ENCODE data around the gene HAO1. TPM values are rescaled to one million over a fixed set of nuclear protein-coding genes. Genes with fewer than 3 reads are reported as not detected.

Gene HAO1
- total and polyA plus RNA-seq, 2 donors (not counting 3 experiments of a cell fraction or from before 2014, with no cell fraction given): not detected

- no peaks in the 10 kb centered on the region for H4K20me1 ChIP-seq (replicated peaks; ENCODE audit: control insufficient read depth, extremely low read depth, insufficient read depth, low read length)
- peaks cover 15% of the 10 kb centered on the region for H3K4me1 ChIP-seq (ENCODE audit: control insufficient read depth, extremely low read depth, insufficient read depth, low read length)
- no peaks in the 10 kb centered on the region for H3K27me3 ChIP-seq (ENCODE audit: control insufficient read depth in 2 of 2, insufficient read depth in 2 of 2, low read length in 2 of 2)
- H3K4me3 ChIP-seq (replicated peaks in 1 of 3; ENCODE audit: insufficient read depth in 1 of 3, low read depth in 1 of 3, low read length in 3 of 3): no peak overlapping the region
- no peak overlapping the region for H3K9ac ChIP-seq (replicated peaks; ENCODE audit: extremely low read depth, insufficient read depth, low read length)
- intact Hi-C loops (cut with micrococcal nuclease): no loop called here
- BruUV-seq (replicated peaks): no TSS peak
- H3K9me1 ChIP-seq (replicated peaks; ENCODE audit: control insufficient read depth, extremely low read depth, insufficient read depth, low read length): no peaks in the 10 kb centered on the region
- H3K36me3 ChIP-seq (ENCODE audit: control insufficient read depth in 2 of 2, extremely low read depth in 1 of 2, insufficient read depth in 2 of 2, low read length in 2 of 2): no peaks in the 10 kb centered on the region
- H3K9me3 ChIP-seq (replicated peaks; ENCODE audit: control insufficient read depth, insufficient read depth, low read length): no peaks in the 10 kb centered on the region
- TF ChIP-seq GATA2 (IDR thresholded peaks at IDR 0.05; ENCODE audit: insufficient read depth, insufficient read length, low read depth, low read length) (no peak), CTCF (IDR thresholded peaks at IDR 0.05; ENCODE audit: extremely low read depth in 1 of 2, insufficient read depth in 1 of 2, low read depth in 1 of 2, low read length in 2 of 2) (no peak), POLR2A (IDR thresholded peaks at IDR 0.05; ENCODE audit: low read depth, low read length) (no peak), EZH2 (IDR thresholded peaks at IDR 0.05; ENCODE audit: borderline replicate concordance, low read depth, low read length, severe bottlenecking) (no peak), POLR2AphosphoS5 (IDR thresholded peaks at IDR 0.05; ENCODE audit: insufficient read depth, low read depth, low read length) (no peak), JUN (IDR thresholded peaks at IDR 0.05; ENCODE audit: borderline replicate concordance, insufficient read depth, insufficient read length, low read depth) (no peak), FOS (IDR thresholded peaks at IDR 0.05; ENCODE audit: borderline replicate concordance, insufficient read depth, low read length) (no peak), MYC (IDR thresholded peaks at IDR 0.05; ENCODE audit: low read depth, low read length) (no peak), MAX (IDR thresholded peaks at IDR 0.05; ENCODE audit: insufficient read depth, insufficient read length) (no peak)
- H3K27ac ChIP-seq (ENCODE audit: insufficient read depth, low read depth, low read length): no peak overlapping the region
- POLR2A ChIA-PET: no interaction called here
- no peak overlapping the region for H2AFZ ChIP-seq (ENCODE audit: low read depth, low read length)
- no peak overlapping the region for H3K4me2 ChIP-seq (ENCODE audit: insufficient read depth, low read length)
- CTCF ChIA-PET: interaction anchor here (0.9 kb wide), 1 partner anchor 10 kb away, joined by 3 read pairs; no protein-coding TSS in a partner anchor
- no peaks in the 10 kb centered on the region for H3K79me2 ChIP-seq (ENCODE audit: control insufficient read depth, insufficient read depth, low read length)
- DNase-seq (ENCODE audit: low read depth, low spot score) (no peak), FAIRE-seq (no peak)
- dilution Hi-C loops (cut with MboI; ENCODE audit: extremely low pct_ligation_motif_present, low sequenced_read_pairs): no loop called here
Measured at GRCh38 chr20:7916648-7917047, 23.6 kb downstream of the HAO1 start.

Measured in endothelial cell of umbilical vein (primary cell).